ENCODE data around the gene RBBP9.
"Not testable (repeated sequence)": the region's sequence is repeated elsewhere in the genome, so short reads cannot be mapped to it uniquely, and the experiment has no call there.

The RBBP9 gene
- total RNA-seq = 10.0 to 30.9 (median 23.1) reads per million in 3 experiments

GRCh38 chr20:18496740-18497592, at the start of gene RBBP9:
TSS of gene RBBP9 (minus strand) at chr20:18497225. CDS start at chr20:18497167, 58 bp downstream.
- peak; percentile 66 for DNase-seq

- DNase-seq = no peak
These were observed 48.5 kb upstream of the RBBP9 start for GRCh38 chr20:18545566-18545965.

DNA sequence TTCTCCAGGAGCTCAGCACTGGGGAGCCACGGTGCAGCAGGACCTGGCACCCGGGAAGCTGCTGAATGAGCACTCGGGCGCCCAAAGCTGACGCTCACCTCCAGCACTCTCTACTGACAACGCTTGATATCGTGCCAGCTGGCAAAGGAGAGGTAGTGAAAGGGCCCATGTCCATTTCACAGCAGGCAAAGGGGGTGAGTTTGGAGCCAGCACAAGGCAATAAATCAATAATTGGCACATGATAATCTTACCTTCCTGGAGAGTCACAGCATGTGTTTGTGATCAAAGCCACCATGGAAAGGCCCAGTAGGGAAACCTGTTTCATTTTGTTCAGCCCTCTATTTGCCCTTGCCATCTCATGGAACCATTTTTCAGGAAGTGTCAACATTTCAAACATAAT, 46.9 kb upstream of the RBBP9 start:
- DNase-seq = no peak

DNA sequence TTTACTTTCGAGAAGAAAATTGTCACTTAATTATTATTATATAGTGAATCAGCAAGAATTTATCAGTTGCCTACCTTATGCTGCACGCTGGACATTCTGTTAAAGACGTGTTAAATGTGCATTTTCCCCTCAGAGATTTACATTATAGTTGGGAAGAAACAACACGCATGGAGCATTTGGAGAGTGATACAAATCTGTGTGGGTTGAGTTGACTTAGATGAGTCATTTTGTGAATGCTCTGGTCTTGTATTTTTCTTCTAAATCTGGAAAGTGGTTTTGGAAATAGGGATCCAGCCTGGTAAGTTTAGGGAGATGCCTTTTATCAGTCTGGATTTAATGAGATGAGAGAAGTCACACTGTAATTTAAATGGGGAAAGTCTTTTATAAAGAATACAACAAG, 46.2 kb upstream of the RBBP9 start:
- DNase-seq = no peak

DNA sequence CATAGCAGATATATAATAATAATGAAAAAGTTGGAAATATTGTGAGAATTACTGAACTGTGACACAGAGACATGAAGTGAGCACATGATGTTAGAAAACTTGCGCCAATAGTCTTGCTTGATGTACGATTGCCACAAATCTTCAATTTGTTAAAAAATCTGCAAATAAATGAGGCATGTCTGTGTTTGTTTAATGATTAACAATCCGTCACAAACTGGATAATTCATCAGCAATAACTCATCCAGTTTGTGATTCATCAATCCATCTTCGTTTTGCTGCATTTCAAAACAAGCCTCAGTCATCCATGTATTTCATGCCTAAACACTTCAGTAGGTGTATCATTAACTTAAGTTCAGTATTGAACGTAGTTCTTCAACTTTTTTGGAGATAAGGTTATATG, 44.7 kb upstream of the RBBP9 start:
- DNase-seq = no peak

DNA sequence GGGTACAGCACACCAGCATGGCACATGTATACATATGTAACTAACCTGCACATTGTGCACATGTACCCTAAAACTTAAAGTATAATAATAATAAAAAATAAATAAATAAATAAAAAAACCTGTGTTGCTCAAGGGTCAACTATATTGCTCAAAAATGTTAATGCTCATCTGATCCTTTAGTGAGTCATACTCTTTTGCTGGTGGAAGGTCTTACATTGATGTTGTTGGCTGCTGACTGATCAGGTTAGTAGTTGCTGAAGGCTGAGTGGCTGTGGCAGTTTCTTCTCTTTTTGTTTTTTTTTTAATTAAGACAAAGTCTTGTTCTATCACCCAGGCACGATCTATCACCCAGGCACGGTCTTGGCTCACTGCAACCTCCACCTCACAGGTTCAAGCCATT, 40.6 kb upstream of the RBBP9 start:
- DNase-seq = no peak

GRCh38 chr20:18533978-18534644, 37.1 kb upstream of the RBBP9 start:
- DNase-seq = no peak

- no peak for DNase-seq
These were observed 36.5 kb upstream of the RBBP9 start for GRCh38 chr20:18533491-18533890.

DNA sequence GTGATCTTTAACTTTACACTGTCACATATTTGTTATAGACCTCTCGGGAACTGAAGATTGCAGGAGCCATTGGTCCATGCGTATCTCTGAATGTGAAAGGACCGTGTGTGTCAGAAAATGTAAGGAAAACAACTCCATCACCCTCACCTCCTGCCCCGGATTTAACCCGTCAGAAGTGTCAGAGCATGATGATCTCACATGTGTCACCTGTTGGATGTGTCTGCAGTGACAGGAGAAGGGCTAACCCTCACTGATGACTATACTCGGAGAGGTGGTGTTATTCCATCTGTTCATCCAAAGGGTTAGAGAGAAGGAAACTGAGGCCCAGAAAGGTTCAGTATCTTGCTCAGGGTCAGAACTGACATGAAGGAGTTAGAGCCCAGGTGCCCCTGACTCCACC, 35.6 kb upstream of the RBBP9 start:
- DNase-seq = no peak

- DNase-seq = no peak
These were observed 32.0 kb upstream of the RBBP9 start for GRCh38 chr20:18529041-18529440.

- DNase-seq = no peak
These were observed 30.8 kb upstream of the RBBP9 start for GRCh38 chr20:18527836-18528235.

DNA sequence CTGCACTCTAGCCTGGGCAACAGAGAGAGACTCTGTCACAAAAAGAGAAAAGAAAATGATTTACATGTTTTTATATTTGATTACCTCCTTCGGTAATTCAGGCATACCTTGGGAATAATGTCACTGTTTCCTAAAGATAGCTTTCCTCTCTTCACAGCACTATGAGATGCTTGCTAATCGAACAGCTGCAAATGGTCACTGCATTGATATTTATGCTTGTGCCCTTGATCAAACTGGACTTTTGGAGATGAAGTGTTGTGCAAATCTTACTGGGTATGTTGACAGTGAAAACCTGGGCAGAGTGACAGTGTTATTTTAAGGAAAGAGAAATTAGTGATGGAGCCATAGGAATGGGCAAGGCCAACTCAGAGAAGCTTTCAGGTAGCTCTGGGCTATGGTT, 30.3 kb upstream of the RBBP9 start:
- no peak for DNase-seq

DNA sequence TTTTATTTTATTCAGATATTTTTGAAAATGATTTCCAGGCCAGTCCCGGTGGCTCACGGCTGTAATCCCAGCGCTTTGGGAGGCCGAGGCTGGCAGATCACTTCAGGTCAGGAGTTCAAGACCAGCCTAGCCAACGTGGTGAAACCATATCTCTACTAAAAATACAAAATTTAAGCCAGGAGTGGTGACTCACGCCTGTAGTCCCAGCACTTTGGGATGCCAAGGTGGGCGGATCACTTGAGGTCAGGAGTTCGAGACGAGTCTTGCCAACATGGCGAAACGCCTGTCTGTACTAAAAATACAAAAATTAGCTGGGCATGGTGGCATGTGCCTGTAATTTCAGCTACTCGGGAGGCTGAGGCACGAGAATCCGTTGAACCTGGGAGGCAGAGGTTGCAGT, 29.7 kb upstream of the RBBP9 start:
- DNase-seq = not testable (repeated sequence)

GRCh38 chr20:18524646-18525045, 27.6 kb upstream of the RBBP9 start:
- DNase-seq = no peak

DNA sequence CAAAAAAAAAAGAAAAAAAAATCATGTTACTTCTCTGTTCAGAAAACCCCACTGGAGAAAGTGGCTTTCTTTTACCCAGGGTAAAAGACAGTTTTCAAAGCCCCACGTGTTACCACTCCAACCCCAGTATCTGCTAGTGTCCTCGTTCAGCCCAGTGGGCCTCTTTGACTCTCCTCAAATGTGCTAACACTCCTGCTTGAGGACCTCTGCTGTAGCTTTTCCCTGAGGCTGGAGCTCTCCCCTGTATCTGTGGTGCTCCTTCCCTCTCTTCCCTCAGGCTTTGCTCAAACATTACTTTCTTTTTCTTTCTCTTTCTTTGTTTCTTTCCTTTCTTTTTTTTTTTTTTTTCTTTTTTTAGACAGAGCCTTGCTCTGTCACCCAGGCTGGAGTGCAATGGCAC, 26.0 kb upstream of the RBBP9 start:
- DNase-seq = no peak

GRCh38 chr20:18522066-18522465, 25.0 kb upstream of the RBBP9 start:
- not testable (repeated sequence) for DNase-seq

GRCh38 chr20:18515973-18516372, 18.9 kb upstream of the RBBP9 start:
- no peak for DNase-seq

GRCh38 chr20:18514127-18514526, 17.1 kb upstream of the RBBP9 start:
- no peak for DNase-seq

DNA sequence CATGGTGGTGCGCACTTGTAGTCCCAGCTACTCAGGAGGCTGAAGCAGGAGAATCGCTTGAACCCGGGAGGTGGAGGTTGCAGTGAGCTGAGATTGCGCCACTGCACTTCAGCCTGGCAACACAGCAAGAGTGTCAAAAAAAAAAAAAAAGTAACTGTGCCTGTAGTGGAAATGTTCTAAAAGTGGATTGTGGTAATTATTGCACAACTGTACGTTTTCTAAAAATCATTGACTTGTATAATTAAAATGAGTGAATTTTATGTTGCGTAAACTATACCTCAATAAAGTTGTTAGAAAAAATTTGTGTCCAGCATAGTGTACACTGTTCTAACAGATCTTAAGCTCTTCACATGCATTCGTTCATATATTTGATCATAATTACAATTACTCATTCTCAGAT, 16.2 kb upstream of the RBBP9 start:
- DNase-seq = no peak

DNA sequence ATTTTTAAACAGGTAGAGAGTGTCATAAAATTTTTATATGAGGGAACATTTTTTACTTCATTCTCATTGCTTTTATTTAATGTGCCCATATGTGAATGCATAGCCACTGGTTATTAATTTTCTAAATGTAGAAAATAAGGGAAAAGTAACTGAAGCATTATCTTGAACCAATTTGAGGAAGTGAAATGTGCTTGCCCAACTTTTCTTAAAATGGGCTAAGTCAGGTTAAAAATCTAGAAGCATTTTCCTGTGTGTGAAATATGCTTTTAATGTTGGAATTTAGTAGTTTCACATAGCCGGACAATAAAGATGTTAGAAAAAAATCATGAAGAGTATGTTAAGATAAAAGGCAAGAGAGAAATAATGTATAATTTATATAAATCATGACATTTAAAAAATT, 14.5 kb upstream of the RBBP9 start:
- no peak for DNase-seq

DNA sequence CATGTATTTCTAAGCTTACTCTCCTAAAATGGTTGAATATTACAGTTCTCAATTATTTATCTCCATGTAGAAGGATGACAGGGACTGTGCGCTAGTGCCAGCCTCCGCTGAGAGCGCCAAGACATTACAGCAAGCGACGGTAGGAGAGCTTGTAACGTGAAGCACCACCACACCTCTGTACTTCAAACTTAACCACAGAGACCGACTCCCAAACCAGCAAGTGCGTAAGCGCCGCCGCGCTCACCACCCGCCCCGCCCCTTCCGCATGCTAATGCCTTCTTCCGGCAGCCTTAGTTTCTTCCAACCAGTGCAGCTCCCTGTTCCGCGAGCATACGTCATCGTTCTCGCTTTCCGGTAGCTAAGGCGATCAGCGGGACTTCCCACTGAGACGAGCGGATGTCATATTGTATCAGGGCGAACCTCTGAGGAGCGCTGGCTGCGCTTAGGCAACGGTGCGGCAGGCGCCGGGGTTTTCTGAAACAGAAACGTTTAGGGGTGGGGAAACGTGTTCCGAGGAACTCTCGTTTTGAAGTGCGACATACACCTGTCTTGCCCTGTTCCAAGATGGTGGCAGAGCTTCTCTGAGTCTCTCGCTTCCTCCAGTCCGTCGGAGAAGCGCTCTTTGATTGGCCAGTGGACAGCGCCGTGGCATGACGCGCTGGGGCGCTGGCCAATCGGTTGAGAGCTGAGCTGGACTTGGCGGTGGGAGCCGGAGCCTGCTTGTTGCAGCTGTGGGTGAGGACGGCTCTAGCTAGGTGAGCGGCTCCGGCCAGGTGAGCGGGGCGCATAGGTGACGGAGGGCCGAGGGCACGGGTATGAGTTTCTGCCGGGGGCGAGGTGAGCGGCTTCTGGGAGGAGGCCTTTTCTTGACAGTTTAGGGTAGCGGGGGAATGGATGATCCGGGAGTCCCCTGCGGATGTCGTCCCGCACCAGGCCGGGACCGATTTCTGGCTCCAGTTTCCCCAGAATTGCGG, 10.5 kb upstream of the RBBP9 start, which contains the start of gene SEC23B:
SEC23B (plus strand) TSS at position 723 of the 974 bp plus-strand sequence. CDS start 2,896 bp downstream, outside the sequence.
- DNase-seq = peak; percentile 100

GRCh38 chr20:18506744-18507143, 9.7 kb upstream of the RBBP9 start:
- no peak for DNase-seq
